H9 (cell line): Measurements from ENCODE around the gene KBTBD12. TPM values are rescaled to one million over a fixed set of nuclear protein-coding genes. Genes with fewer than 3 reads are reported as not detected.

Experiments
- DNase-seq: peaks from one replicate; pipeline ENCODE4 v3.0.0-alpha.2; 2017
- H2AFZ ChIP-seq: one replicate; pipeline ENCODE4 v1.6.1; 2013; ENCODE audit warnings: mild to moderate bottlenecking, low read length, control low read depth, moderate library complexity
- H2AK5ac ChIP-seq: 2 replicates; pipeline ENCODE4 v1.6.1; 2013; ENCODE audit warnings: low read length, control low read depth, mixed read lengths; ENCODE audit not compliant: insufficient read length
- H2BK120ac ChIP-seq: one replicate; pipeline ENCODE4 v1.6.1; 2013; ENCODE audit warnings: low read depth, mild to moderate bottlenecking, low read length, control low read depth, inconsistent platforms; ENCODE audit not compliant: poor library complexity, severe bottlenecking
- H2BK12ac ChIP-seq: 2 replicates; pipeline ENCODE4 v1.6.1; 2013; ENCODE audit warnings: low read length, control low read depth, mixed read lengths, low read depth; ENCODE audit not compliant: insufficient read length
- H2BK15ac ChIP-seq: 2 replicates; pipeline ENCODE4 v1.6.1; 2013; ENCODE audit warnings: low read depth, low read length, control low read depth
- H2BK20ac ChIP-seq: one replicate; pipeline ENCODE4 v1.6.1; 2013; ENCODE audit warnings: low read depth, mild to moderate bottlenecking, low read length, control low read depth, inconsistent platforms; ENCODE audit not compliant: poor library complexity, severe bottlenecking
- H2BK5ac ChIP-seq: 2 replicates; pipeline ENCODE4 v1.6.1; 2013; ENCODE audit warnings: low read length, control low read depth, mixed read lengths; ENCODE audit not compliant: insufficient read length
- H3K14ac ChIP-seq: 2 replicates; pipeline ENCODE4 v1.6.1; 2013; ENCODE audit warnings: low read length, control low read depth; ENCODE audit not compliant: insufficient read depth
- H3K18ac ChIP-seq: 2 replicates; pipeline ENCODE4 v1.6.1; 2013; ENCODE audit warnings: low read depth, mild to moderate bottlenecking, mixed read lengths, low read length, control low read depth; ENCODE audit not compliant: insufficient read length
- H3K23ac ChIP-seq: 2 replicates; pipeline ENCODE4 v1.6.1; 2013; ENCODE audit warnings: low read length, control low read depth, mixed read lengths, low read depth; ENCODE audit not compliant: insufficient read length
- H3K23me2 ChIP-seq: 2 replicates; pipeline ENCODE4 v1.6.1; 2013; ENCODE audit warnings: low read depth, mild to moderate bottlenecking, mixed read lengths, low read length, control low read depth; ENCODE audit not compliant: insufficient read length, poor library complexity, severe bottlenecking
- H3K27ac ChIP-seq: 2 replicates; pipeline ENCODE4 v1.5.1; 2013; ENCODE audit warnings: low read length, control low read depth, mixed read lengths, low read depth; ENCODE audit not compliant: insufficient read length
- H3K27me3 ChIP-seq: 2 replicates; pipeline ENCODE4 v1.6.1; 2013; ENCODE audit warnings: low read length, control low read depth, inconsistent platforms; ENCODE audit not compliant: insufficient read depth
- H3K4ac ChIP-seq: 2 replicates; pipeline ENCODE4 v1.6.1; 2013; ENCODE audit warnings: low read depth, mild to moderate bottlenecking, control low read depth, inconsistent platforms, low read length, moderate library complexity
- H3K4me1 ChIP-seq: 2 replicates; pipeline ENCODE4 v1.6.1; 2013; ENCODE audit warnings: low read length, control low read depth, inconsistent platforms; ENCODE audit not compliant: insufficient read depth
- H3K4me2 ChIP-seq: 2 replicates; pipeline ENCODE4 v1.6.1; 2013; ENCODE audit warnings: low read length, control low read depth, mixed read lengths; ENCODE audit not compliant: insufficient read length, insufficient read depth
- H3K56ac ChIP-seq: 2 replicates; pipeline ENCODE4 v1.6.1; 2013; ENCODE audit warnings: low read depth, mild to moderate bottlenecking, mixed read lengths, low read length, control low read depth; ENCODE audit not compliant: insufficient read length
- H3K79me1 ChIP-seq: 2 replicates; pipeline ENCODE4 v1.6.1; 2013; ENCODE audit warnings: low read depth, mild to moderate bottlenecking, moderate library complexity, low read length, control low read depth, inconsistent platforms; ENCODE audit not compliant: insufficient read depth, poor library complexity, severe bottlenecking
- H3K79me2 ChIP-seq: 2 replicates; pipeline ENCODE4 v1.6.1; 2013; ENCODE audit warnings: low read length, control low read depth, inconsistent platforms; ENCODE audit not compliant: insufficient read depth
- H3K9ac ChIP-seq: 2 replicates; pipeline ENCODE4 v1.6.1; 2013; ENCODE audit warnings: low read length, control low read depth, mixed read lengths; ENCODE audit not compliant: insufficient read length; ENCODE audit errors: extremely low read depth
- H3K9me3 ChIP-seq: one replicate; pipeline ENCODE4 v1.6.1; 2013; ENCODE audit warnings: low read depth, low read length, inconsistent platforms; ENCODE audit not compliant: control insufficient read depth
- H3T11ph ChIP-seq: one replicate; pipeline ENCODE4 v1.6.1; 2013; ENCODE audit warnings: mild to moderate bottlenecking, low read length, control low read depth, inconsistent platforms
- H4K20me1 ChIP-seq: one replicate; pipeline ENCODE4 v1.6.1; 2013; ENCODE audit not compliant: control insufficient read depth, insufficient read length, insufficient read depth
- H4K5ac ChIP-seq: 2 replicates; pipeline ENCODE4 v1.6.1; 2013; ENCODE audit warnings: low read depth, mild to moderate bottlenecking, mixed read lengths, low read length, control low read depth; ENCODE audit not compliant: insufficient read length
- H4K8ac ChIP-seq: replicated peaks from 2 replicates; pipeline ENCODE4 v1.6.1; 2013; ENCODE audit warnings: low read length, control low read depth, mixed read lengths, low read depth; ENCODE audit not compliant: insufficient read length
- H4K91ac ChIP-seq: 2 replicates; pipeline ENCODE4 v1.6.1; 2013; ENCODE audit warnings: low read depth, mild to moderate bottlenecking, moderate library complexity, mixed read lengths, low read length, control low read depth; ENCODE audit not compliant: insufficient read length
- H3K27ac Mint-ChIP-seq, 3 experiments: 2 replicates in 2 of 3; 3 replicates in 1 of 3; pipeline ENCODE4 v1.8.0; 2020 to 2021; ENCODE audit warnings: mixed read lengths in 3 of 3, mild to moderate bottlenecking in 1 of 3, moderate library complexity in 1 of 3
- H3K27me3 Mint-ChIP-seq: 2 replicates; pipeline ENCODE4 v1.8.0; 2021; ENCODE audit warnings: low read depth, mild to moderate bottlenecking, moderate library complexity, mixed read lengths
- H3K36me3 Mint-ChIP-seq, 3 experiments: 2 replicates in 2 of 3; 3 replicates in 1 of 3; pipeline ENCODE4 v1.8.0; 2020 to 2021; ENCODE audit warnings: low read depth in 3 of 3, mixed read lengths in 3 of 3; ENCODE audit not compliant: insufficient read depth in 1 of 3
- H3K4me1 Mint-ChIP-seq, 2 experiments: 2 replicates each; pipeline ENCODE4 v1.8.0; 2020; ENCODE audit warnings: mixed read lengths in 2 of 2
- H3K4me3 Mint-ChIP-seq, 2 experiments: 2 replicates in 1 of 2; 3 replicates in 1 of 2; pipeline ENCODE4 v1.8.0; 2020 to 2021; ENCODE audit warnings: mild to moderate bottlenecking in 2 of 2, mixed read lengths in 2 of 2, moderate library complexity in 1 of 2
- H3K9me3 Mint-ChIP-seq, 2 experiments: 2 replicates in 1 of 2; 3 replicates in 1 of 2; pipeline ENCODE4 v1.8.0; 2020; ENCODE audit warnings: mild to moderate bottlenecking in 2 of 2, mixed read lengths in 2 of 2, moderate library complexity in 1 of 2
- WGBS: extraction: QIAGEN DNeasy Blood & Tissue Kit; methylation state at CpG from one replicate; pipeline ENCODE4 v1.1.7; 2013; ENCODE audit warnings: missing lambda C conversion rate, low lambda C conversion rate, mixed read lengths; ENCODE audit not compliant: insufficient read length; ENCODE audit errors: extremely low coverage; 5-methylcytosine and 5-hydroxymethylcytosine counted together
- total RNA-seq: library from RNA; stranded (reverse); gene quantifications from 2 replicates; pipeline ENCODE4 v1.2.1, GENCODE V29; 2021
- TF ChIP-seq, protein P1 (sequence below): fragments of 200-600 bp; sonication (generic); conservative IDR thresholded peaks from 3 replicates; pipeline ENCODE4 v1.8.0; 2021; ENCODE audit warnings: antibody characterized with exemption, mild to moderate bottlenecking

KBTBD12 gene
- total RNA-seq, 1 experiment from 2014 or later = not detected

GRCh38 chr3:127899766-127900165 lies 15.3 kb upstream of the KBTBD12 start:
- Mint-ChIP-seq H3K27ac (no peak overlapping the region), H3K4me1 (peaks cover 2 to 7% of the 10 kb centered on the region in 2 experiments; a peak in 3 of 4 replicates), H3K4me3 (no peak overlapping the region), H3K27me3 (peaks cover 3% of the 10 kb centered on the region), H3K9me3 (no peaks in the 10 kb centered on the region; a peak in 1 of 5 replicates), H3K36me3 (no peaks in the 10 kb centered on the region)
- Histone ChIP-seq H3K27ac (no peak overlapping the region), H3K14ac (no peak overlapping the region), H2BK20ac (no peak overlapping the region), H2AK5ac (no peak overlapping the region), H3K27me3 (no peaks in the 10 kb centered on the region), H3K4me2 (no peak overlapping the region), H3K56ac (no peak overlapping the region), H3K9me3 (no peaks in the 10 kb centered on the region), H4K5ac (no peak overlapping the region), H3K79me1 (no peaks in the 10 kb centered on the region), H3K4me1 (no peaks in the 10 kb centered on the region), H2BK120ac (no peak overlapping the region), H4K8ac (no peak overlapping the region), H4K91ac (no peak overlapping the region), H3K9ac (no peak overlapping the region), H3K18ac (no peak overlapping the region), H3K23ac (no peak overlapping the region), H2AFZ (no peak overlapping the region), H3K23me2 (no peaks in the 10 kb centered on the region), H3T11ph (no peak overlapping the region), H3K79me2 (no peaks in the 10 kb centered on the region), H2BK15ac (no peak overlapping the region), H2BK12ac (no peak overlapping the region), H4K20me1 (no peaks in the 10 kb centered on the region), H2BK5ac (no peak overlapping the region), H3K4ac (no peak overlapping the region)
- WGBS = no CpG with 5 or more reads among the region's 3 CpGs
- TF ChIP-seq, protein P1, sequence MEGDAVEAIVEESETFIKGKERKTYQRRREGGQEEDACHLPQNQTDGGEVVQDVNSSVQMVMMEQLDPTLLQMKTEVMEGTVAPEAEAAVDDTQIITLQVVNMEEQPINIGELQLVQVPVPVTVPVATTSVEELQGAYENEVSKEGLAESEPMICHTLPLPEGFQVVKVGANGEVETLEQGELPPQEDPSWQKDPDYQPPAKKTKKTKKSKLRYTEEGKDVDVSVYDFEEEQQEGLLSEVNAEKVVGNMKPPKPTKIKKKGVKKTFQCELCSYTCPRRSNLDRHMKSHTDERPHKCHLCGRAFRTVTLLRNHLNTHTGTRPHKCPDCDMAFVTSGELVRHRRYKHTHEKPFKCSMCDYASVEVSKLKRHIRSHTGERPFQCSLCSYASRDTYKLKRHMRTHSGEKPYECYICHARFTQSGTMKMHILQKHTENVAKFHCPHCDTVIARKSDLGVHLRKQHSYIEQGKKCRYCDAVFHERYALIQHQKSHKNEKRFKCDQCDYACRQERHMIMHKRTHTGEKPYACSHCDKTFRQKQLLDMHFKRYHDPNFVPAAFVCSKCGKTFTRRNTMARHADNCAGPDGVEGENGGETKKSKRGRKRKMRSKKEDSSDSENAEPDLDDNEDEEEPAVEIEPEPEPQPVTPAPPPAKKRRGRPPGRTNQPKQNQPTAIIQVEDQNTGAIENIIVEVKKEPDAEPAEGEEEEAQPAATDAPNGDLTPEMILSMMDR = no peak
- no peak for DNase-seq
